Fibroblast of villous mesenchyme (primary cell): ENCODE measurements around the gene SENP8. TPM values are rescaled to one million over a fixed set of nuclear protein-coding genes. Genes with fewer than 3 reads are reported as not detected.

Source experiments
- DNase-seq: peaks from one replicate; pipeline ENCODE4 v3.0.0-alpha.2; 2010; ENCODE audit warnings: low read depth
- H3K4me3 ChIP-seq: 2 replicates; pipeline ENCODE4 v1.5.1; 2011; ENCODE audit warnings: low read depth, mild to moderate bottlenecking, low read length
- CTCF ChIP-seq: IDR thresholded peaks from 2 replicates; pipeline ENCODE4 v1.5.1; 2012; ENCODE audit warnings: low read depth, mild to moderate bottlenecking, low read length; ENCODE audit not compliant: insufficient read depth
- total RNA-seq: library from RNA; depleted of rRNA; stranded (reverse); fragments of >200 nt; gene quantifications from 2 replicates; pipeline ENCODE4 v1.2.3, GENCODE V29; 2012

The SENP8 gene
- total RNA-seq, 1 donor, result 2.6 TPM

GRCh38 chr15:72127724-72128322, 9.6 kb downstream of the SENP8 start:
- no peak for TF ChIP-seq CTCF
- no peak overlapping the region for H3K4me3 ChIP-seq
- no peak for DNase-seq

GRCh38 chr15:72128359-72128758, 10.2 kb downstream of the SENP8 start:
- DNase-seq, result no peak
- TF ChIP-seq CTCF, result no peak
- H3K4me3 ChIP-seq, result no peak overlapping the region

- peak; percentile 10 for DNase-seq
- no peak for TF ChIP-seq CTCF
- H3K4me3 ChIP-seq, result no peak overlapping the region
These were observed 12.1 kb downstream of the SENP8 start for GRCh38 chr15:72130272-72130671.

- no peak for DNase-seq
- TF ChIP-seq CTCF, result no peak
- H3K4me3 ChIP-seq, result no peak overlapping the region
These were observed 13.7 kb downstream of the SENP8 start for GRCh38 chr15:72131922-72132321.

- no peak for TF ChIP-seq CTCF
- no peak overlapping the region for H3K4me3 ChIP-seq
- DNase-seq, result no peak
These were observed 15.0 kb downstream of the SENP8 start for GRCh38 chr15:72133211-72133610.

- no peak for DNase-seq
- no peak for TF ChIP-seq CTCF
- no peak overlapping the region for H3K4me3 ChIP-seq
These were observed 17.5 kb downstream of the SENP8 start for GRCh38 chr15:72135719-72136118.
